ENCODE data around the gene FAM227A.

- TF ChIP-seq, protein P1, sequence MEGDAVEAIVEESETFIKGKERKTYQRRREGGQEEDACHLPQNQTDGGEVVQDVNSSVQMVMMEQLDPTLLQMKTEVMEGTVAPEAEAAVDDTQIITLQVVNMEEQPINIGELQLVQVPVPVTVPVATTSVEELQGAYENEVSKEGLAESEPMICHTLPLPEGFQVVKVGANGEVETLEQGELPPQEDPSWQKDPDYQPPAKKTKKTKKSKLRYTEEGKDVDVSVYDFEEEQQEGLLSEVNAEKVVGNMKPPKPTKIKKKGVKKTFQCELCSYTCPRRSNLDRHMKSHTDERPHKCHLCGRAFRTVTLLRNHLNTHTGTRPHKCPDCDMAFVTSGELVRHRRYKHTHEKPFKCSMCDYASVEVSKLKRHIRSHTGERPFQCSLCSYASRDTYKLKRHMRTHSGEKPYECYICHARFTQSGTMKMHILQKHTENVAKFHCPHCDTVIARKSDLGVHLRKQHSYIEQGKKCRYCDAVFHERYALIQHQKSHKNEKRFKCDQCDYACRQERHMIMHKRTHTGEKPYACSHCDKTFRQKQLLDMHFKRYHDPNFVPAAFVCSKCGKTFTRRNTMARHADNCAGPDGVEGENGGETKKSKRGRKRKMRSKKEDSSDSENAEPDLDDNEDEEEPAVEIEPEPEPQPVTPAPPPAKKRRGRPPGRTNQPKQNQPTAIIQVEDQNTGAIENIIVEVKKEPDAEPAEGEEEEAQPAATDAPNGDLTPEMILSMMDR (IDR thresholded peaks at IDR 0.05), result no peak
- TF ChIP-seq POLR2A (IDR thresholded peaks at IDR 0.05), result no peak
These were observed 54.0 kb downstream of the FAM227A start for GRCh38 chr22:38602166-38602565.
